ENCODE results near the gene CRACR2A.

The CRACR2A gene

GRCh38 chr12:3645091-3645490 lies 107.8 kb downstream of the CRACR2A start:
- DNase-seq, result no peak

GRCh38 chr12:3644104-3644503 lies 108.8 kb downstream of the CRACR2A start:
- DNase-seq, result no peak

- DNase-seq, result no peak
Observed at GRCh38 chr12:3641428-3642018, 111.4 kb downstream of the CRACR2A start.

- DNase-seq, result no peak
Observed at GRCh38 chr12:3636328-3636727, 116.6 kb downstream of the CRACR2A start.

- no peak for DNase-seq
Observed at GRCh38 chr12:3634348-3634747, 118.6 kb downstream of the CRACR2A start.

GRCh38 chr12:3633396-3633795 lies 119.5 kb downstream of the CRACR2A start:
- no peak for DNase-seq

- DNase-seq, result no peak
Observed at GRCh38 chr12:3632754-3633153, 120.2 kb downstream of the CRACR2A start.

GRCh38 chr12:3632256-3632655 lies 120.7 kb downstream of the CRACR2A start:
- no peak for DNase-seq

GRCh38 chr12:3631759-3632158 lies 121.2 kb downstream of the CRACR2A start:
- no peak for DNase-seq

GRCh38 chr12:3631272-3631637 lies 121.7 kb downstream of the CRACR2A start:
- DNase-seq, result no peak

GRCh38 chr12:3630621-3631271 lies 122.2 kb downstream of the CRACR2A start:
- no peak for DNase-seq

GRCh38 chr12:3630111-3630510 lies 122.8 kb downstream of the CRACR2A start:
- no peak for DNase-seq

GRCh38 chr12:3629057-3629830 lies 123.7 kb downstream of the CRACR2A start:
- no peak for DNase-seq

- no peak for DNase-seq
Observed at GRCh38 chr12:3628629-3629028, 124.3 kb downstream of the CRACR2A start.

- no peak for DNase-seq
Observed at GRCh38 chr12:3627336-3627735, 125.6 kb downstream of the CRACR2A start.

GRCh38 chr12:3624273-3624672 lies 128.6 kb downstream of the CRACR2A start:
- no peak for DNase-seq

- DNase-seq, result peak; percentile 69
Observed at GRCh38 chr12:3622822-3623690, 129.9 kb downstream of the CRACR2A start.

GRCh38 chr12:3622021-3622821 lies 130.7 kb downstream of the CRACR2A start:
- no peak for DNase-seq

- DNase-seq, result no peak
Observed at GRCh38 chr12:3620856-3621255, 132.1 kb downstream of the CRACR2A start.

- DNase-seq, result no peak
Observed at GRCh38 chr12:3617565-3617964, 135.3 kb downstream of the CRACR2A start.

GRCh38 chr12:3615862-3616261 lies 137.0 kb downstream of the CRACR2A start:
- DNase-seq, result no peak

- DNase-seq, result no peak
Observed at GRCh38 chr12:3614806-3615466, 138.0 kb downstream of the CRACR2A start.
